Activated CD4-positive, CD25-positive, alpha-beta regulatory T cell (primary cell): ENCODE data around the gene CLIP1.

Experiments
- DNase-seq, 4 experiments: peaks; one replicate each; lab custom pipeline; 2025; lab: John Stamatoyannopoulos, UW

CLIP1 gene

GRCh38 chr12:122356192-122356635 lies 66.3 kb downstream of the CLIP1 start:
- DNase-seq: peak in 3 of 4 experiments; percentile 3 to 22 (median 17)

DNA sequence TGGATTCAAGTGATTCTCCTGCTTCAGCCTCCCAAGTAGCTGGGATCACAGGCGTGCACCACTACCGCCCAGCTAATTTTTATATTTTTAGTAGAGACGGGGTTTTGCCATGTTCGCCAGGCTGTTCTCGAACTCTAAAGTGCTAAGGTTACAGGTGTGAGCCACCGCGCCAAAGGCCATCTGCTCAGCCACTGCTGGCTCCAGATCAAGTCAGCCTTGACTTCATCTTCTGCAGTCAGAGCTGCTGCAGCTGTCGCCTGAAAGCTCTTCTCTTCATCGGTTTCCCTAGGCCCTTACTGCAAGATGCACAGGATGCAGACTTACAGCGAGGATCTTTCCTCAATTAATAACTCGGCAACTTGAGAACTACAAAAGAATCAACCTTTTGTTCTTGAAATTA lies 66.8 kb downstream of the CLIP1 start:
- no peak for DNase-seq

DNA sequence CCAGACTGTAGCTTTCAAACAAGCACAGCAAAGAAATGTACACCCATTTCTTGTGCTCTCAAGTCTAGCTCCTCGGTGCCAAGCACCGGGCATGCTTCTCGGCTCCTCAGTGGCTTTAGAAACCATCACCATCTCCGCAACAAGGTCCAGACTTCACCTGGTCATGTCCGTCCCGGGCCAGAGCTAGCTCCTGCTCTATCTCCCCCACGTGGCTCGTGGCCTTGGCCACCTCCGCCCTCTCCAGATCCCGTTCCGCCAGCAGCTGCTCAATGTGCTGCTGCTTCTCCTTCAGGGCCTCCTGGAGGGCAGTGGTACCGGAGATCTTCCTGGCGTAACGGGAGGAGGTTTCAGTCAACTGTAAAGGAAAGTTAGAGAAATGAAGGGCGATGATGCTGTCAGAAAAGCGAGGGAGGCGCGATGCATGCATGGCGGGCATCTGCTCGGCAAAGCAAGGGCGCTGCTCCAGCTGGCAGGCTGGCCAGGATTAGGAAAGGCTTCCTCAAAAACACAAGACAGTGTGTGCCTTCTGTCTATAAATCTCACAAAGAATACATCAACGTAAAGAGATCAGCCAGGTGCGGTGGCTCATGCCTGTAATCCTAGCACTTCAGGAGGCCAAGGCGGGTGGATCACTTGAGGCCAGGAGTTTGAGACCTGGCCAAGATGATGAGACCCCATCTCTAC lies 67.4 kb downstream of the CLIP1 start:
- no peak for DNase-seq

DNA sequence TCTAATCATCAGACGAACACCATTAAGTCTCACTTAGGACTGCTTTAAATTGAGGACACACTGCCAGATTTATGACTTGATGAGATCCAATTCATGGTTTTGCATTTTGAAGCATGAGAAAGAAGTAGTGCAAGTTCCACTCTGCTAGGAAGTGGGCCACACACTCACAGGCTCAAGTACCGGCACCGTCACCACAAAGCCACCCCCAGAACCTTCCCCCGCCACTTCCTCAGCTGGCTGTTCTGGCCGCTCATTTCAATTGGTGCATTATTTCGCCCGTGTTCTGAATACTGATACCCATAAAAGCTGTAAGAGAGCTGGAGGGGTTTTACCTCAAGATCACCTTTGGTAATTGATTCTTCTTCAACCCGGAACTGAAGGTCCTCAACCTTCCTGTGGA lies 70.1 kb downstream of the CLIP1 start:
- DNase-seq: no peak

DNA sequence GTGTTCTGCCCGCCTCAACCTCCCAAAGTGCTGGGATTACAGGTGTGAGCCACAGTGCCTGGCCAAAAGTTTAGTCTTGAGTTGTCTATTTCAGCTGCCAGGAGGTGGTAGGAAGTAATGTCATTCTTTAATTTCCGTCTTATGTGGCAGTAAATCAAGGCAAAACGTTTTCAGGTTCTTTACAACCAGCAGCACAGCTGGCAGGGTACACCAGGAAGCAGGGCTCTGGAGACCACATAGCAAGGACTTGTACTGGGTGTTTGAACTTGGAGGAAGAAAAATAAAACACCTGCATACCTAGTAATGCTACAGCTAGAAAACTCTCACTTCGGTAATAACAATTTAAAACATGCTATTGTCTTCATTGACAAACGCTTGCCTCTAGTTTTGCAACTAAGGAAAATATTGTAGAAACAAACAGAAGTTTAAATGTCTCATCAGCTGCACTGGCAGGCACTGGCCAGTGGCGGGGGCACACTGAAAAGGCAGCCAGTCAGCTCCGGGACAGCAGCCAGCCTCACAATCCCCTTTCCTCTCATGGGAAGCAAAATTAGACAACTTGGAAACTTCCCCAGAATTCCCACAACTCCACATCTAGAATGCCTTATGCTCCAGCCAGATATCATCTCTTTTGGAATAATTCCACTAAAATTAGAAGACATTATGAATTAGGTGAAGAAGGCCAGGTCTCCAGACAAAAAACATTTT lies 72.2 kb downstream of the CLIP1 start:
- DNase-seq: no peak

DNA sequence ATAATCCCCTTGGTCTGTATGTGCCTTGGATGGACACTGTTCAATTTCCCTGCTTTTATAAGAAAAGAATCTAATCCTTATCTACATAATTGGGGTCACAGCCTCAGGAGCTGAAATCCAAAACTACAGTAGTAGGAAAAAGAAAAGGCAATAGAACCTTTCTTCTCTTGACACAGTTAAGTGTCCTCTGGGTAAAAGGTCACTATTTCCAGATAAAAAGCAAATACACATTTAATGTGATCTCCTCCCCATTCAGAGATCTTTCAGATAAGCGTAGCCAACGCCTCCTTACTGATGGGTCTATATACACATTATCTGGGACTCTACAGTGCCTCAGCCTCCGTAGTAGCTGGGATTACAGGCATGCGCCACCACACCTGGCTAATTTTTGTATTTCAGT lies 73.4 kb downstream of the CLIP1 start:
- DNase-seq: no peak

DNA sequence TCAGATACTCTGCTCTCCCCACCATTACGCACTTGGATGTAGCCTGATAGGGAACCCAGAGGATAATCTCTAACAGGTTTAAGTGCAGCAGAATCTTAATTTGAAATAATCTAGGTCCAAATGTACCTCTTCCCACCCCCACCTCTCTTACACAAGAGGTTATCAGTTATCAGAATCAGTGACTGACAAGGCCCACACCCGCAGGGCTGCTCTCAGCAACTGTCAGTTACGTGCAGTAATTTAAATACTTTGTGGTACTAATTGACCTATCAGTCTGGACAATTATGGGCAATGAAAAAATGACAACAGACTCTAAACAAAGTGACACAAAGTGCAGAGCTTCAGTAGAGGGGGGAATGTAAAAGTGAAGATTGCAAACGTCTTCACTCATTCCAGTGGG lies 74.0 kb downstream of the CLIP1 start:
- DNase-seq: no peak

GRCh38 chr12:122346054-122346453 lies 76.4 kb downstream of the CLIP1 start:
- DNase-seq: no peak

GRCh38 chr12:122345042-122345441 lies 77.4 kb downstream of the CLIP1 start:
- no peak for DNase-seq

DNA sequence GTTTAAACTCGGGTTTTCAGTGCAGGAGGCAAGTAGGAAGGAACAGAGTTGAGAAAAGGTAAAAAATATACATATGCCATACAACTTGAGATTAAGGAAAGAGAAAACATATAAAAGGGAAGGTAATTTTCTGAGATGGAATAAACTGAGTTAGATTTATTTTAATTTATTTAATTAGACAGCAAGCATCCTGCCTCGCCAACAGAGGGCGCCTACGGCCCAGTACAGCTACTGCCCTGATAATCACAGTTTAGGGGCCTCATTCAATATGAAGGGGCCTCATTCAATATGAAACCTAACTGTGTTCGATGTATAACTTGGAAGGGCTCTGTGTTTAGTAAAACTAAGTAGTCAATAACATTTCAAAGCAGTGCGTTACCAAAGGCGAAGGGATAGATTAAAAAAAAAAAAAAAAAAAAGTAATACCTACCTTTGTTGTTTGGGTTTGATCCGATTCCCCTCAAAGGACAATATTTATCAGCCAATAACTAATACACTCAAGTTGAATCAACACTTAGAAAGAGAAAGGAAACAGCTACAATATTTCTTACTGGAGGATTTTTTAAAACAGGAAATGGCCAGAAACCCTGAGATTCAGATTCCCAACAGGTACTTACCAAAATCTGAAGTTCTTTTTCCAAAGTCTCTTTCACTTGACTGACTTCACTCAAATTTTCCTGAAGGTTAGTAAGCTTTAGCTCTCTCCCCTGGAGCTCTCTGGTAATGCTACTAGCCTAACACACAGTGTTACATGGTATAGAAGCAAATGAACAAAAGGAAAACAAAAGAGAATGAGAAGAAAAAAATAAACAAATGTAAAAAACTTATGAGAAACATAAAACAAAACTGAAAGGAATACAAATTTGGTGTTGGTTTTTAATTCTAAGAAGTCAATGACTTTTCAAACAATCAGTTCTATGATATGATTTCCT lies 86.2 kb downstream of the CLIP1 start:
- DNase-seq: peak; percentile 10 to 19 (median 14)

- no peak for DNase-seq
Observed at GRCh38 chr12:122333142-122334087, 89.1 kb downstream of the CLIP1 start.

DNA sequence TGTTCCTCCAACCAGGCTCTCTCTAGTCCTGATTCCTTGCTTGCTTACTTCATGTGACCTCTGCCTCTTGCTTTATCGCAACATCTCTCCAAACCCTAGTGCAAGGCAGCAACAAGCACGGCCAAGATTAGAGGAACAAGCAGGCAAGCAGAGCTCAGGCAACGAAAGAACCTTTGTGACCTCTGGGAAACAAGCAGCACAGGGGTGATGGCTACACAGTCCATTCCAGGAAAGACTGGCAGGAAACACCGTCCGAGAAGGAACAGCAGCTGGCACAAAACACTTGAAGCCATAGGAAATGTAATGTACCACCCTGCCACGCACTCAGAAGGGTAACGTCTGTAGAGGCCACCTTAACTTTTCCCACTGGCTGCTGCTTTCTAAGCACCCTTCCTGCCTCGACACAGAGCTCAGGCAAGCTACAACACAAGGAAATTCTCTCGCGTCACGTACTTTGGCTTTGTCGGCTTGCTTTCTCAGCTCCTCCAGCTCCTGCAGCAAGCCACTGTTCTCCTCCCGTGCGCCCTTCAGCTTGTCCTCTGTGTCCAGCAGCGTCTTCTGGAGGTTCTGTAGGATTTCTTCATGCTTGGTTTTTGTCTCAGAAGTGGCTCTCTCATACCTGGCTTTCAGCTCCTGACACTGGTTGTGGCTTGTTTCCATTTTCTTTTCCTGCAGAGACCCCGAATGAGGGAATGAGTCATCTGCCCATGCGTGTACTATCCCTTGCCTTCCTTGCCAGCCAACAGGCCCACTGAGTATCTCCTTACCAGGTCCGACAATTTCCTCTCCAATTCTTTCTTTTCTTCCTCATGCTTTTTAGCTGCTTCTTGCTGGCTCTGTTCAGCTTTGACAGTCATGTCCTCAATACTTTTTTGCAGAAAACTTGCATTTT lies 94.7 kb downstream of the CLIP1 start:
- DNase-seq: no peak

- no peak for DNase-seq
Observed at GRCh38 chr12:122327014-122327413, 95.5 kb downstream of the CLIP1 start.

- no peak for DNase-seq
Observed at GRCh38 chr12:122326586-122326985, 95.9 kb downstream of the CLIP1 start.

DNA sequence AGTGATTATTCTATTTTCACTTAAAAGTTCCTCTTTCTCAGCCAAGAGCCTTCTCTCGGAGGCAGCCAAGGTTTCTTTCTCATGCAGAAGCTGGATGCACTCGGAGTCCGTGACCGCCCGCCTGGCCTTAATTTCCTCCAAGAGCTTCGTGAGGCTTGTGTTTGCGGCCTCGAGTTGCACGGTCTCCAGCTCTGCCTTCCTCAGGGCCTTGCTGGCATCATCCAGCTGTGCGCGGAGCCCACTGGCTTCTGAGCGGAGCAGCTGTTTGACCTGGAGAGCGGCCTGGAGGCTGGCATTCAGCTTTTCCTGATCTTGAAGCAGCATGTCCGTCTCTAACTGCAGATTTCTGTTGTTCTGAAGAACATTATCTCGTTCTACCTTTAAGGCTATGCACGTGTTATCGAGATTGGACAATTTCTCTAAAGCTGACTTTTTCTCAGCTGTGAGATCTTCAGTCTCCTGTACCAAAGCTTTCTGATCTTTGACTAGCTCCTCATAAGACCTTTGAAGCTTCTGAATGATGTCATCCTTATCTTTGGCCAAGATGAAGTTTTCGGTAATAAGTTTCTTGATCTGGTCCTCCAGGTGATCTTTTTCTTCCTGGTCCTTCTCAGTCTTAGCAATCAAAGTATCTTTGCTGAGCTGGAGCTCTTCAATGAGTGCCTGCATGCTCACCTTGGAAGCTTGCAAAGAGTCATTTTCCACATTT lies 99.0 kb downstream of the CLIP1 start:
- DNase-seq: no peak

DNA sequence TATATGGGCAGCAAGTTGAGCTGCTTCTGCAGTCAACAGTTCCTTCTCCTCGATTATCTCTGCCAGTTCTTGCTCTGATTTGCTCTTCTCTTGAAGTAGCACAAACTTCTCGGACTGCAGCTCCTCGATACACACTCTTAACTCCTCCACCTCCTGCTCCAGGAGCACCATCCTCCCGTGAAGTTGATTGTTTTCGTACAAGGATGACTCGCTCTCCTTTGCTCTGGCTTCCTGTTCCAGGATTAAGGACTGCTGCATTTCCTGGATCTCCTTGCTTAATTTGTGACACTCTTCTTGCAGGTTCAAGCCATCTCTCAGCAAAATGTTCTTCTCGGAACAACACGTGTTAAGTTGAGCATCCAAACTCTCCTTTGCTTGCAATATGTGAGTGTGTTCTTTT lies 100.0 kb downstream of the CLIP1 start:
- no peak for DNase-seq

DNA sequence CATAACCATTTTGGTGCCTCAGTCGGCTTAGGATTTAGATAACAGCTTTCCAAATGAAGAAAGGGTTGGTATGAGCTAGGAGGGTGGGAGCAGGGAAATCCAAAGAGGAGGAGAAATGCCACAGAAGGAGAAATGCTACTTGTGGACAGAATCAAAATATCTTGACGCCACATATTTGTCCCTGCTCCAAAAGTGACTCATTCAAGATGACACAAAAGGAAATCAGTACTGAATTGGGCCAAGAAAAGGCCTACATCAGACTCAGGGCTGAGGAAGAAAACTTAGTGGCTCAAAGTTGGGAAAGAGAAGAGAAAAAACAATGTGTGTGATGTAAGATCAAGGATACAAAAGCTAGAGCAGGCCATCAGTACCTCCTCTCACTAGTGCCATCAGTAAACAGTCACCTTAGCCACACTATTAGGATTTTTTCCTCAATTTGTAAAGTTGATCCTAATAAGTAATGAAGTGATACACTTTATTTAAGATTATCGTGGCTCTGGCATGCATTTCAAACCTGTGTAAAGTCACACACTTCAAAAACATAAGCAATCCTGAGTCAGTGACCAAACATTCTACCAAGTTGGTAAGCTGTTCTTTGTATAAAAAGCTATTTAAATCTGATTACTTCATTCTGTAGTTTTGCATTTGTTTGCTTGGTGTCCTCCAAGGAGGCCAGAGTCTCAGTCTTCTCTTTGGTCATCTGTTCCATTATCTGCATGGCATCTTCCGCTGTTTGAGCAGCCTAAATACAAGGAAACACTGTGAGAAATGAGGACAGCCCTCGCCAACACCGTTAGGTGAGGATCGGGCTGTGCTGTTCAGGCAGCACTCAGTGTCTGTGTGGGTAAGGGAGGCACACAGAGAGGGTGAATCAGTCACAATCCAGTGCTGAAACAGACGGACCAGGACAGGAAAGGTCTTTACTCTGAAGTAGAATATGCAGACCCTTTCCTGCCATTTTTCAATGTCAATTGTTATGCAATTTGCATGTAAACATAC lies 103.6 kb downstream of the CLIP1 start:
- DNase-seq: no peak

DNA sequence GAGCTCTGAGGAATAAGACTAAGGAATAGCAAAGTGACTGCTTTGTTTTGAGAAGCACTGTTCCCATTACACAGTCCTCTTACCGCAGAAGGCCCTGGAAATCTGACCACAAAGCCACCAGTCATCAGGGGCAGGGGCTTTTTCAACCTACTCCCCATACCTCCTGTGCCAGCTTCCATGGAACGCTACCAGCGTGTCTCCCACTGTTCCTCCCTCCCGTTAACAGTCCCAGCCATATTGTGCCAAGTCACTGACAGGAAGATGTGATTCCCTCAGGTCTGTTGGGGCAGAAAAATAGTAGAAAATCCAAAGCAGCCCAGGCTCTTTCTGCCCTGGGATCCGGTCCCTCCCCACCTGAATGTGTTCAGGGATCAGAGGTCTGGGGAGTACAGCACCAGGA lies 109.5 kb downstream of the CLIP1 start:
- DNase-seq: no peak

- no peak for DNase-seq
Observed at GRCh38 chr12:122311696-122312095, 110.8 kb downstream of the CLIP1 start.
